GM12873 (cell line): ENCODE measurements around the gene BCL11A.

Experiments
- TF ChIP-seq, protein P1 (sequence below): IDR thresholded peaks from 2 replicates; pipeline ENCODE4 v1.5.1; 2012; ENCODE audit warnings: low read depth, mild to moderate bottlenecking, moderate library complexity, low read length, control low read depth; ENCODE audit not compliant: insufficient read depth; ENCODE audit errors: missing control alignments

BCL11A gene

GRCh38 chr2:60553495-60554073, at the start of gene BCL11A:
TSS of gene BCL11A (minus strand) at chr2:60553654. CDS start at chr2:60553270, 384 bp downstream.
- TF ChIP-seq, protein P1, sequence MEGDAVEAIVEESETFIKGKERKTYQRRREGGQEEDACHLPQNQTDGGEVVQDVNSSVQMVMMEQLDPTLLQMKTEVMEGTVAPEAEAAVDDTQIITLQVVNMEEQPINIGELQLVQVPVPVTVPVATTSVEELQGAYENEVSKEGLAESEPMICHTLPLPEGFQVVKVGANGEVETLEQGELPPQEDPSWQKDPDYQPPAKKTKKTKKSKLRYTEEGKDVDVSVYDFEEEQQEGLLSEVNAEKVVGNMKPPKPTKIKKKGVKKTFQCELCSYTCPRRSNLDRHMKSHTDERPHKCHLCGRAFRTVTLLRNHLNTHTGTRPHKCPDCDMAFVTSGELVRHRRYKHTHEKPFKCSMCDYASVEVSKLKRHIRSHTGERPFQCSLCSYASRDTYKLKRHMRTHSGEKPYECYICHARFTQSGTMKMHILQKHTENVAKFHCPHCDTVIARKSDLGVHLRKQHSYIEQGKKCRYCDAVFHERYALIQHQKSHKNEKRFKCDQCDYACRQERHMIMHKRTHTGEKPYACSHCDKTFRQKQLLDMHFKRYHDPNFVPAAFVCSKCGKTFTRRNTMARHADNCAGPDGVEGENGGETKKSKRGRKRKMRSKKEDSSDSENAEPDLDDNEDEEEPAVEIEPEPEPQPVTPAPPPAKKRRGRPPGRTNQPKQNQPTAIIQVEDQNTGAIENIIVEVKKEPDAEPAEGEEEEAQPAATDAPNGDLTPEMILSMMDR: no peak

GRCh38 chr2:60602828-60603532, 49.5 kb upstream of the BCL11A start:
- TF ChIP-seq, protein P1: no peak

DNA sequence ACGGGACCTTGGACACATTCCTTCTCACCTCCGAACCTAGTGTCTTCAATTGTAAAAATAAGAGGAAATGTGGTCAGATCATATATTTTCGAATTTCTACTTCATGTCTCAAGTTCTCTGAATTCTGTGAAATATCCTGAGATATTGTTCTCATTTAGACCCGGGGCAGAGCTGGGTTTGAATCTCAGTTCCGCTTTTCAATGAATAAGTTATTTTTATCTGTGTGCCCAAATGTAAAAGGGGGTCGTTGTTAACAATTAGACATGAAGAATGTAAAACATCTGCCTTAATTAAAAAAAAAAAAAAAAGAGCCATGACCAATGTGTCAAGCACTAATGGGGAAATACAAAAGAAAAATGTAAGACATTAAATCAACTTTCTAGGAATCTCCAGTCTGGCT, 48.9 kb upstream of the BCL11A start:
- TF ChIP-seq, protein P1: no peak

- TF ChIP-seq, protein P1: no peak
These were observed 44.8 kb upstream of the BCL11A start for GRCh38 chr2:60598271-60598670.

DNA sequence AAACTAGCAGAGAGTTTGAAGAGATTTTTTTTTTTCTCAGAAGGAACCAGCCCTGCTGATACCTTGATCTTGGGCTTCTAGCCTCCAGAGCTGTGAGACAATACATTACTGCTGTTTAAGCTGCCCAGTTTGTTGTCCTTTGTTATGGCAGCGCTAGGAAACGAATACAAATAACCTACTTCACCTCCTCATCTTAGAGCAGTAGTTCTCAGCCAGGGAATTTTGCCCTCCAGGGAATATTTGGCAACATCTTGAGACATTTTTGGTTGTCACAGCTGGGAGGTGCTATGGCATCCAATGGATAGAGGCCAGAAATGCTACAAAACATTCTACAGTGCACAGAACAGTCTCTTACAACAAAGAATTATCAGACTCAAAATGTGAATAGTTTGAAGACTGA, 43.9 kb upstream of the BCL11A start:
- TF ChIP-seq, protein P1: no peak

- TF ChIP-seq, protein P1: no peak
These were observed 43.0 kb upstream of the BCL11A start for GRCh38 chr2:60596411-60596810.

GRCh38 chr2:60595953-60596352, 42.5 kb upstream of the BCL11A start:
- TF ChIP-seq, protein P1: no peak
